ENCODE data around the gene VAV2. TPM values are rescaled to one million over a fixed set of nuclear protein-coding genes. Genes with fewer than 3 reads are reported as not detected.

The VAV2 gene
- total and polyA plus RNA-seq, 2 of the 4 experiments (the other 2 are of a cell fraction), result 10.8 to 13.4 TPM

- ATAC-seq (ENCODE audit: low read depth) (no peak), DNase-seq (no peak)
- Histone ChIP-seq H4K20me1 (ENCODE audit: insufficient read depth, low read length) (peaks cover 8% of the 10 kb centered on the region; the same call in 1 of the 2 replicates), H3K79me1 (ENCODE audit: low read depth in 1 of 2, low read length in 2 of 2) (no peaks in the 10 kb centered on the region; a peak in 1 of 4 replicates), H4K91ac (ENCODE audit: insufficient read depth, low read depth, low read length) (no peak overlapping the region), H2AK5ac (ENCODE audit: low read depth, low read length) (no peak overlapping the region), H3K9me1 (ENCODE audit: insufficient read depth, low read length) (no peaks in the 10 kb centered on the region; the same call in 1 of the 2 replicates), H3K9ac (ENCODE audit: low read depth, low read length) (no peak overlapping the region), H3K4me1 (ENCODE audit: control insufficient read depth, insufficient read depth, low read length) (peaks cover 4% of the 10 kb centered on the region; the same call in 1 of the 2 replicates), H2BK120ac (ENCODE audit: low read depth, low read length) (no peak overlapping the region), H4K5ac (ENCODE audit: low read depth, low read length) (no peak overlapping the region), H2AK9ac (replicated peaks; ENCODE audit: low read depth, low read length, poor library complexity) (no peak overlapping the region), H3K4ac (ENCODE audit: low read depth, low read length) (no peak overlapping the region; the same call in 1 of the 2 replicates), H3K23ac (ENCODE audit: low read depth, low read length) (no peak overlapping the region), H2AFZ (replicated peaks; ENCODE audit: low read length, poor library complexity) (no peak overlapping the region), H3K56ac (ENCODE audit: extremely low read depth, insufficient read depth, low read length) (no peak overlapping the region), H2BK20ac (ENCODE audit: low read depth, low read length) (no peak overlapping the region), H2BK5ac (ENCODE audit: low read depth, low read length, poor library complexity, severe bottlenecking) (no peak overlapping the region), H3K4me3 (ENCODE audit: insufficient read depth, low read depth, low read length) (no peak overlapping the region), H4K8ac (ENCODE audit: low read depth in 2 of 2, low read length in 2 of 2) (no peak overlapping the region), H3K14ac (replicated peaks; ENCODE audit: low read depth, low read length) (no peak overlapping the region), H2BK15ac (ENCODE audit: low read depth, low read length) (no peak overlapping the region), H3K27me3 (ENCODE audit: control insufficient read depth, insufficient read depth, low read length) (no peaks in the 10 kb centered on the region), H3K36me3 (ENCODE audit: control insufficient read depth, insufficient read depth, low read length) (peaks cover 61% of the 10 kb centered on the region), H3K9me3 (ENCODE audit: control insufficient read depth, insufficient read depth, low read length) (no peaks in the 10 kb centered on the region), H3K18ac (ENCODE audit: low read depth, low read length) (no peak overlapping the region), H3K4me2 (ENCODE audit: low read depth, low read length) (no peak overlapping the region), H3K27ac (ENCODE audit: insufficient read depth, low read length) (no peak overlapping the region)
- no TSS peak for BruUV-seq (replicated peaks)
- intact Hi-C loops (cut with micrococcal nuclease) (no loop called here), in situ Hi-C loops (cut with MboI; ENCODE audit: low sequenced_read_pairs) (loop anchor here (25.0 kb wide), 1 partner anchor 362 kb away; the partner anchor contains the start of gene WDR5), dilution Hi-C loops (cut with HindIII; ENCODE audit: low sequenced_read_pairs, unreplicated experiment) (loop anchor here (25.0 kb wide), 1 partner anchor 237 kb away; no protein-coding TSS in a partner anchor)
- WGBS, 2 experiments (ENCODE audit: extremely low coverage in 2 of 2, insufficient read length in 1 of 2), result 80% methylated on average over 1 of the region's 2 CpGs; no CpG with 5 or more reads in 1 of the 2 experiments
- TF ChIP-seq CEBPB (IDR thresholded peaks at IDR 0.05; ENCODE audit: low read depth, low read length), result no peak
- TF ChIP-seq RCOR1 (IDR thresholded peaks at IDR 0.05; ENCODE audit: insufficient replicate concordance, low read length), result no peak
- no peak for TF ChIP-seq MXI1 (IDR thresholded peaks at IDR 0.05; ENCODE audit: borderline replicate concordance, low read depth, low read length)
- no peak for TF ChIP-seq NFE2L2 (IDR thresholded peaks at IDR 0.05; ENCODE audit: low read depth, low read length)
- TF ChIP-seq MAZ (IDR thresholded peaks at IDR 0.05; ENCODE audit: borderline replicate concordance, low read depth, low read length), result no peak
- TF ChIP-seq BHLHE40 (IDR thresholded peaks at IDR 0.05; ENCODE audit: low read depth, low read length), result no peak
- no peak for TF ChIP-seq SMC3 (IDR thresholded peaks at IDR 0.05; ENCODE audit: low read depth, low read length)
- no peak for TF ChIP-seq ELK1 (IDR thresholded peaks at IDR 0.05; ENCODE audit: borderline replicate concordance, low read depth, low read length)
- no peak for TF ChIP-seq RAD21 (IDR thresholded peaks at IDR 0.05; ENCODE audit: low read length)
- no peak for TF ChIP-seq CHD1 (IDR thresholded peaks at IDR 0.05; ENCODE audit: low read depth, low read length)
- TF ChIP-seq FOS (IDR thresholded peaks at IDR 0.05; ENCODE audit: low read depth, low read length), result no peak
- no peak for TF ChIP-seq RFX5 (IDR thresholded peaks at IDR 0.05; ENCODE audit: low read depth, low read length)
- TF ChIP-seq POLR2A (IDR thresholded peaks at IDR 0.05; ENCODE audit: low read depth, low read length), result no peak
- no peak for TF ChIP-seq MAFK (IDR thresholded peaks at IDR 0.05; ENCODE audit: low read depth, low read length)
- no peak for TF ChIP-seq CTCF (conservative IDR thresholded peaks at IDR 0.05; ENCODE audit: low read depth, low read length)
- no peak for TF ChIP-seq USF2 (IDR thresholded peaks at IDR 0.05; ENCODE audit: low read depth, low read length)
- ChIA-PET POLR2A (ENCODE audit: unreplicated experiment) (no interaction called here), CTCF (no interaction called here)
These were observed 216.8 kb downstream of the VAV2 start for GRCh38 chr9:133775291-133775690.
